GM23338 (cell line): ENCODE results near the gene HOXC12. TPM values are rescaled to one million over a fixed set of nuclear protein-coding genes. Genes with fewer than 3 reads are reported as not detected.

ENCODE experiments used
- ATAC-seq: fragments of 200-7000 bp; cut with Tn5 transposase; 3 replicates; pipeline ENCODE4 v1.9.1; 2020
- DNase-seq: peaks from one replicate; pipeline ENCODE4 v3.0.0-alpha.2; 2015; ENCODE audit warnings: low spot score
- H2AFZ ChIP-seq: fragments of 200-600 bp; sonication (generic); 2 replicates; pipeline ENCODE4 v1.8.0; 2016; ENCODE audit warnings: antibody characterized with exemption, mild to moderate bottlenecking, moderate library complexity
- H3F3A ChIP-seq: fragments of 200-600 bp; sonication (generic); replicated peaks from 2 replicates; pipeline ENCODE4 v1.8.0; 2017; ENCODE audit warnings: antibody characterized with exemption, mixed run types, low read depth
- H3K27ac ChIP-seq: fragments of 200-600 bp; sonication (generic); 2 replicates; pipeline ENCODE4 v1.6.1; 2016; ENCODE audit warnings: low read depth
- H3K27me3 ChIP-seq: fragments of 200-600 bp; sonication (generic); 2 replicates; pipeline ENCODE4 v1.8.0; 2016; ENCODE audit warnings: mild to moderate bottlenecking, mixed run types, moderate library complexity; ENCODE audit not compliant: insufficient read depth
- H3K36me3 ChIP-seq: fragments of 200-600 bp; sonication (generic); 2 replicates; pipeline ENCODE4 v1.8.0; 2016; ENCODE audit warnings: mild to moderate bottlenecking; ENCODE audit not compliant: insufficient read depth
- H3K4me1 ChIP-seq: fragments of 200-600 bp; sonication (generic); 2 replicates; pipeline ENCODE4 v1.8.0; 2016; ENCODE audit warnings: mild to moderate bottlenecking, moderate library complexity; ENCODE audit not compliant: insufficient read depth
- H3K4me2 ChIP-seq: fragments of 200-600 bp; sonication (generic); 2 replicates; pipeline ENCODE4 v1.7.1; 2017; ENCODE audit warnings: mixed run types
- H3K4me3 ChIP-seq: fragments of 200-600 bp; sonication (generic); 2 replicates; pipeline ENCODE4 v1.6.1; 2016; ENCODE audit warnings: mixed run types
- H3K79me2 ChIP-seq: fragments of 200-600 bp; sonication (generic); replicated peaks from 2 replicates; pipeline ENCODE4 v1.8.0; 2017; ENCODE audit warnings: mild to moderate bottlenecking; ENCODE audit not compliant: insufficient read depth
- H3K9me2 ChIP-seq: fragments of 200-600 bp; sonication (generic); 2 replicates; pipeline ENCODE4 v1.8.0; 2017; ENCODE audit not compliant: insufficient read depth
- H4K20me1 ChIP-seq: fragments of 200-600 bp; sonication (generic); replicated peaks from 2 replicates; pipeline ENCODE4 v1.8.0; 2017; ENCODE audit warnings: mild to moderate bottlenecking; ENCODE audit not compliant: insufficient read depth
- H3K27ac Mint-ChIP-seq: 2 replicates; pipeline ENCODE4 v1.8.0; 2020; ENCODE audit warnings: inconsistent platforms, mild to moderate bottlenecking, moderate library complexity, mixed read lengths
- H3K27me3 Mint-ChIP-seq: 3 replicates; pipeline ENCODE4 v1.8.0; 2022; ENCODE audit warnings: low read depth, mild to moderate bottlenecking, moderate library complexity, mixed read lengths, inconsistent platforms; ENCODE audit not compliant: insufficient read depth, poor library complexity
- H3K36me3 Mint-ChIP-seq: 3 replicates; pipeline ENCODE4 v1.8.0; 2021; ENCODE audit warnings: low read depth, mild to moderate bottlenecking, inconsistent platforms, moderate library complexity, mixed read lengths
- H3K4me1 Mint-ChIP-seq: 3 replicates; pipeline ENCODE4 v1.8.0; 2020; ENCODE audit warnings: mild to moderate bottlenecking, inconsistent platforms, mixed read lengths
- H3K4me3 Mint-ChIP-seq: 3 replicates; pipeline ENCODE4 v1.8.0; 2021; ENCODE audit warnings: moderate library complexity, mild to moderate bottlenecking, inconsistent platforms, mixed read lengths
- H3K9me3 Mint-ChIP-seq: 3 replicates; pipeline ENCODE4 v1.8.0; 2020; ENCODE audit warnings: moderate library complexity, mild to moderate bottlenecking, inconsistent platforms, mixed read lengths
- CTCF ChIP-seq, 2 experiments: fragments of 200-600 bp in 1 of 2; sonication (generic) in 1 of 2; conservative IDR thresholded peaks; 2 replicates each; pipeline versions ENCODE4 v1.5.1 to v1.6.1; 2016 to 2017; ENCODE audit warnings: antibody characterized with exemption in 2 of 2, low read depth in 2 of 2, mild to moderate bottlenecking in 2 of 2, moderate library complexity in 1 of 2
- EZH2 ChIP-seq: fragments of 200-600 bp; sonication (generic); IDR thresholded peaks from one replicate; pipeline ENCODE4 v1.8.0; 2017; ENCODE audit warnings: antibody characterized with exemption, mild to moderate bottlenecking, low read depth; ENCODE audit not compliant: unreplicated experiment
- EZH2phosphoT487 ChIP-seq: fragments of 200-600 bp; sonication (generic); IDR thresholded peaks from one replicate; pipeline ENCODE4 v1.8.1; 2018; ENCODE audit warnings: antibody characterized with exemption; ENCODE audit not compliant: unreplicated experiment
- JUNB ChIP-seq: IDR thresholded peaks from one replicate; pipeline ENCODE4 v1.6.1; 2016; ENCODE audit warnings: antibody characterized with exemption; ENCODE audit not compliant: unreplicated experiment
- POLR2AphosphoS5 ChIP-seq: IDR thresholded peaks from 2 replicates; pipeline ENCODE4 v1.6.1; 2016; ENCODE audit warnings: antibody characterized with exemption, low read depth
- STAT1 ChIP-seq: IDR thresholded peaks from one replicate; pipeline ENCODE4 v1.6.1; 2016; ENCODE audit warnings: antibody characterized with exemption; ENCODE audit not compliant: unreplicated experiment
- ZNF114 ChIP-seq: fragments of 250-450 bp; sonication (Bioruptor Pico); IDR thresholded peaks from 2 replicates; pipeline ENCODE4 v1.5.0; 2020; ENCODE audit warnings: mild to moderate bottlenecking, moderate library complexity
- ZNF331 ChIP-seq: fragments of 250-450 bp; sonication (Bioruptor Pico); IDR thresholded peaks from 2 replicates; pipeline ENCODE4 v1.5.0; 2020; ENCODE audit warnings: low read depth, mild to moderate bottlenecking, moderate library complexity
- polyA plus RNA-seq: library from polyadenylated mRNA; unstranded; fragments of >200 nt; fragmentation: Nextera tagmentation; extraction: Ambion mirVana; gene quantifications from 2 replicates; pipeline ENCODE4 v1.2.1, GENCODE V29; 2016
- total RNA-seq: library from RNA; depleted of rRNA; stranded (reverse); fragments of >200 nt; shearing (Covaris generic); gene quantifications from 2 replicates; pipeline ENCODE4 v1.2.3, GENCODE V29; 2014

The HOXC12 gene
- total and polyA plus RNA-seq, 2 experiments from 2014 or later, result not detected

DNA sequence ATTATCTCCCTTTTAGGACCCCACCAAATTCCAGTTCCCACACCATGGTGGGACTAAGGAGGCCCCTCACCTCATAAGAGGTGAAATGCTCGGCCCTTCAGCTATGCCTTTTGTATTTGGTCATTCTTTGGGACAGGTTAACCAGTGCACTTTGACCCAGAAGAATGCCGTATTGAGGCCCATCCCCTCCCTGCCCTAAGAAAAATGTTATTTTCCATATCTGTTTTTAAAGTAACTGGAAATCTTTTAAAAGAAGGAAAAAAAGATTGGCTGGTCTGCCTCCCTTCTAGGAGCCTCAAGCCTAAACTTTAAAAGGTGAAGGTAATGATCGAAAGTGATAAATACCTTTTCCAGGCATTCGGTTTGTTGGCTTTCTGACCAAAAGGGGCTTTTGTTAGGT is 21.8 kb upstream of the HOXC12 start:
- ATAC-seq (no peak), DNase-seq (no peak)
- H3K27ac ChIP-seq, result no peak overlapping the region
- Mint-ChIP-seq H3K9me3 (peaks cover 6% of the 10 kb centered on the region; the same call in 2 of the 3 replicates), H3K4me1 (peaks cover 21% of the 10 kb centered on the region), H3K36me3 (no peaks in the 10 kb centered on the region), H3K27ac (no peak overlapping the region), H3K27me3 (peaks cover 100% of the 10 kb centered on the region), H3K4me3 (no peak overlapping the region)
- peaks cover 23% of the 10 kb centered on the region for H3K4me1 ChIP-seq
- H4K20me1 ChIP-seq, result peaks cover 60% of the 10 kb centered on the region
- H3K9me2 ChIP-seq, result no peaks in the 10 kb centered on the region
- H2AFZ ChIP-seq, result no peak overlapping the region
- TF ChIP-seq EZH2 (peak; percentile 61), STAT1 (no peak)
- no peak overlapping the region for H3K4me3 ChIP-seq
- H3K4me2 ChIP-seq, result no peak overlapping the region
- H3K27me3 ChIP-seq, result peaks cover 100% of the 10 kb centered on the region
- H3K79me2 ChIP-seq, result no peaks in the 10 kb centered on the region
- H3F3A ChIP-seq, result peaks cover 28% of the 10 kb centered on the region
- no peaks in the 10 kb centered on the region for H3K36me3 ChIP-seq

GRCh38 chr12:53935383-53936341 is 19.0 kb upstream of the HOXC12 start:
- Histone ChIP-seq H3K27ac (no peak overlapping the region), H4K20me1 (peaks cover 43% of the 10 kb centered on the region), H3K4me3 (no peak overlapping the region), H3K4me2 (peak overlapping the region; percentile 51; the same call in 1 of the 2 replicates), H3K9me2 (no peaks in the 10 kb centered on the region), H3F3A (peaks cover 32% of the 10 kb centered on the region), H3K4me1 (peaks cover 32% of the 10 kb centered on the region), H2AFZ (no peak overlapping the region), H3K27me3 (peaks cover 100% of the 10 kb centered on the region), H3K36me3 (no peaks in the 10 kb centered on the region), H3K79me2 (no peaks in the 10 kb centered on the region)
- H3K27me3 Mint-ChIP-seq, result peaks cover 98% of the 10 kb centered on the region
- peaks cover 6% of the 10 kb centered on the region; the same call in 2 of the 3 replicates for H3K9me3 Mint-ChIP-seq
- no peak overlapping the region for H3K4me3 Mint-ChIP-seq
- no peaks in the 10 kb centered on the region for H3K36me3 Mint-ChIP-seq
- no peak overlapping the region for H3K27ac Mint-ChIP-seq
- ATAC-seq (no peak), DNase-seq (peak; percentile 52)
- no peak for TF ChIP-seq CTCF (conservative IDR thresholded peaks at IDR 0.05; ENCODE audit: low read depth in 2 of 2)
- TF ChIP-seq ZNF331, result no peak
- no peak for TF ChIP-seq POLR2AphosphoS5
- TF ChIP-seq STAT1, result no peak
- TF ChIP-seq EZH2phosphoT487, result peak; percentile 93
- TF ChIP-seq ZNF114, result no peak
- TF ChIP-seq EZH2, result peak; percentile 99
- H3K4me1 Mint-ChIP-seq, result peaks cover 22% of the 10 kb centered on the region

GRCh38 chr12:53937099-53937498 is 17.6 kb upstream of the HOXC12 start:
- Histone ChIP-seq H3K9me2 (no peaks in the 10 kb centered on the region), H3K27me3 (peaks cover 100% of the 10 kb centered on the region), H3F3A (peaks cover 29% of the 10 kb centered on the region), H3K4me1 (peaks cover 32% of the 10 kb centered on the region), H3K27ac (no peak overlapping the region), H3K36me3 (no peaks in the 10 kb centered on the region), H3K4me3 (no peak overlapping the region), H4K20me1 (peaks cover 51% of the 10 kb centered on the region), H3K4me2 (no peak overlapping the region), H3K79me2 (no peaks in the 10 kb centered on the region), H2AFZ (no peak overlapping the region)
- H3K4me1 Mint-ChIP-seq, result peaks cover 22% of the 10 kb centered on the region
- peaks cover 6% of the 10 kb centered on the region; the same call in 2 of the 3 replicates for H3K9me3 Mint-ChIP-seq
- no peaks in the 10 kb centered on the region for H3K36me3 Mint-ChIP-seq
- H3K27ac Mint-ChIP-seq, result no peak overlapping the region
- H3K4me3 Mint-ChIP-seq, result no peak overlapping the region
- peaks cover 97% of the 10 kb centered on the region for H3K27me3 Mint-ChIP-seq
- no peak for DNase-seq
- ATAC-seq, result no peak
- TF ChIP-seq STAT1 (no peak), EZH2 (peak; percentile 85), JUNB (no peak), EZH2phosphoT487 (peak; percentile 45)
